Ascending aorta (tissue), 2 donors: ENCODE results near the gene SLC25A21. TPM values are rescaled to one million over a fixed set of nuclear protein-coding genes. Genes with fewer than 3 reads are reported as not detected.

Source experiments
- DNase-seq, 2 donors: peaks; one replicate each; pipeline ENCODE4 v3.0.0-alpha.2; 2019; ENCODE audit warnings: low spot score in 2 of 2
- H3K27ac ChIP-seq, 2 donors: fragments of 200-600 bp; sonication (generic); one replicate each; pipeline ENCODE4 v1.5.1; 2016 to 2017; ENCODE audit warnings: mild to moderate bottlenecking in 1 of 2
- H3K27me3 ChIP-seq: fragments of 200-600 bp; sonication (generic); one replicate; pipeline ENCODE4 v1.5.1; 2017
- H3K36me3 ChIP-seq, 2 donors: fragments of 200-600 bp; sonication (generic); one replicate each; pipeline ENCODE4 v1.5.1; 2016
- H3K4me1 ChIP-seq, 2 donors: fragments of 200-600 bp; sonication (generic); one replicate each; pipeline ENCODE4 v1.5.1; 2016 to 2017; ENCODE audit warnings: mild to moderate bottlenecking in 1 of 2
- H3K4me3 ChIP-seq, 2 donors: fragments of 200-600 bp; sonication (generic); one replicate each; pipeline ENCODE4 v1.5.1; 2016 to 2017; ENCODE audit warnings: mild to moderate bottlenecking in 1 of 2
- H3K9me3 ChIP-seq, 2 donors: fragments of 200-600 bp; sonication (generic); one replicate each; pipeline ENCODE4 v1.5.1; 2016
- intact Hi-C: fragments of 100-400 bp; cut with DNase I; formaldehyde crosslinking; loops from one replicate; pipeline ENCODE4 v1.15.1; 2023
- total RNA-seq: library from RNA; depleted of rRNA; stranded (reverse); fragments of >200 nt; gene quantifications from one replicate; pipeline ENCODE4 v1.1.0, GENCODE V29; 2016
- TF ChIP-seq, protein P1 (sequence below), 3 experiments: fragments of 200-600 bp in 2 of 3; fragments of 450-650 bp in 1 of 3; sonication (generic) in 2 of 3; IDR thresholded peaks; one replicate each; pipeline ENCODE4 v1.5.1; 2016 to 2019; ENCODE audit warnings: antibody characterized with exemption in 3 of 3, mild to moderate bottlenecking in 1 of 3, moderate library complexity in 1 of 3

SLC25A21 gene
- total RNA-seq, 1 donor from 2014 or later: not detected

DNA sequence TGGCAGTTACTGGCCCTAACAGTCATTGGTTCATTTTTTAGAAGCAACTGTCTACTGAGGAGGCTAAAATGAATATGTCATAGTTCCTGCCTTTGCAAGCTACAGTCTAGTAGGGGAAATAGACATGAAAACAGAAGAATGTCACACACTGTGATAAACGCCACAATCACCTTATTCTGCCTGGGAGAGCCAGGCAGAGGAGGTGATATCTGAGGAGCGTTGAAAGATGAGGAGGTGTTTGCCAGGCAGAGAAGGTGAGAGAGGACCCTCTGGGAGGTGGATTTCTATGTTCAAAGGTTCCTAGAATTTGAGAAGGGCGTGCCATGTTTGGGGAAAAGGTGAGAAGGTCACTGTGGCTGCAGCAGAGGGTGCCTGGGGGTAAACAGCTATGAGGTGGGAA is 325.0 kb downstream of the SLC25A21 start:
- intact Hi-C loops: no loop called here
- no peak for DNase-seq
- no peak overlapping the region for H3K4me3 ChIP-seq
- no peaks in the 10 kb centered on the region for H3K4me1 ChIP-seq
- TF ChIP-seq, protein P1, sequence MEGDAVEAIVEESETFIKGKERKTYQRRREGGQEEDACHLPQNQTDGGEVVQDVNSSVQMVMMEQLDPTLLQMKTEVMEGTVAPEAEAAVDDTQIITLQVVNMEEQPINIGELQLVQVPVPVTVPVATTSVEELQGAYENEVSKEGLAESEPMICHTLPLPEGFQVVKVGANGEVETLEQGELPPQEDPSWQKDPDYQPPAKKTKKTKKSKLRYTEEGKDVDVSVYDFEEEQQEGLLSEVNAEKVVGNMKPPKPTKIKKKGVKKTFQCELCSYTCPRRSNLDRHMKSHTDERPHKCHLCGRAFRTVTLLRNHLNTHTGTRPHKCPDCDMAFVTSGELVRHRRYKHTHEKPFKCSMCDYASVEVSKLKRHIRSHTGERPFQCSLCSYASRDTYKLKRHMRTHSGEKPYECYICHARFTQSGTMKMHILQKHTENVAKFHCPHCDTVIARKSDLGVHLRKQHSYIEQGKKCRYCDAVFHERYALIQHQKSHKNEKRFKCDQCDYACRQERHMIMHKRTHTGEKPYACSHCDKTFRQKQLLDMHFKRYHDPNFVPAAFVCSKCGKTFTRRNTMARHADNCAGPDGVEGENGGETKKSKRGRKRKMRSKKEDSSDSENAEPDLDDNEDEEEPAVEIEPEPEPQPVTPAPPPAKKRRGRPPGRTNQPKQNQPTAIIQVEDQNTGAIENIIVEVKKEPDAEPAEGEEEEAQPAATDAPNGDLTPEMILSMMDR (IDR thresholded peaks at IDR 0.05): no peak
- H3K9me3 ChIP-seq: no peaks in the 10 kb centered on the region
- H3K27me3 ChIP-seq: no peaks in the 10 kb centered on the region
- H3K27ac ChIP-seq: no peak overlapping the region
- H3K36me3 ChIP-seq: no peaks in the 10 kb centered on the region

DNA sequence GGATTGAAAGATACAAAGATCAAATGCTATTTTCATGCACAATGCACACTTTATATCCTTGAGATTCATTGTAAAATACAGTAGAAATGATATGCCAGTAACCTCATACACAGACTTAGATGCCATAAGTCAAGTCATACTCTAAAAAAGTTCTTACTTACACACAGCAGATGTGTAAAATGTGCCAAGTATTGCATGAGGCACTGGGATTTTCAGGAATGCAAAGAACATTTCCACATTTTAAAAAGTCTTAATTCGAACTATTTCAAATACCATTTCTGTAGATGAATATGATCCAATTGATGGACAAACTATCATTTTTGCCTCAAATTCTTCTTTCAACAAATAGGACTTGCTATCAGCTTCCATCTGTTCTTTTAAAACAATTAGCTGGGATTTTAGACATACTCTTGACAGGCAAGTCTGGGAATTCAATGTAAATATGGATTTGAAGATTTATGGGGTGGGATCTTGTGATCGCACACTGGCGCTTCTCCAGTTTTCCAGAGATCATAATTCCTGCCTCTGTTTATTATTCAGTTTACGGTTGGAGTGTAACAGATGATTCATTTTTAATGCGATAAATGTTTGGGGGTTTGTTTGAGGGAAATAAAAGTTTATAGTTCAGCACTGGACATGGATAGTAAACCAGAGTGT is 326.9 kb downstream of the SLC25A21 start:
- H3K4me1 ChIP-seq: no peaks in the 10 kb centered on the region
- no peaks in the 10 kb centered on the region for H3K36me3 ChIP-seq
- intact Hi-C loops: no loop called here
- DNase-seq: no peak
- no peak overlapping the region for H3K4me3 ChIP-seq
- TF ChIP-seq, protein P1 (IDR thresholded peaks at IDR 0.05): no peak
- H3K27ac ChIP-seq: no peak overlapping the region
- no peaks in the 10 kb centered on the region for H3K9me3 ChIP-seq
- no peaks in the 10 kb centered on the region for H3K27me3 ChIP-seq

- intact Hi-C loops: no loop called here
- DNase-seq: no peak
- no peaks in the 10 kb centered on the region for H3K4me1 ChIP-seq
- no peaks in the 10 kb centered on the region for H3K36me3 ChIP-seq
- no peak overlapping the region for H3K4me3 ChIP-seq
- H3K27ac ChIP-seq: no peak overlapping the region
- no peaks in the 10 kb centered on the region for H3K9me3 ChIP-seq
- H3K27me3 ChIP-seq: no peaks in the 10 kb centered on the region
- TF ChIP-seq, protein P1 (IDR thresholded peaks at IDR 0.05): no peak
Measured at GRCh38 chr14:36844443-36845195, 327.8 kb downstream of the SLC25A21 start.

DNA sequence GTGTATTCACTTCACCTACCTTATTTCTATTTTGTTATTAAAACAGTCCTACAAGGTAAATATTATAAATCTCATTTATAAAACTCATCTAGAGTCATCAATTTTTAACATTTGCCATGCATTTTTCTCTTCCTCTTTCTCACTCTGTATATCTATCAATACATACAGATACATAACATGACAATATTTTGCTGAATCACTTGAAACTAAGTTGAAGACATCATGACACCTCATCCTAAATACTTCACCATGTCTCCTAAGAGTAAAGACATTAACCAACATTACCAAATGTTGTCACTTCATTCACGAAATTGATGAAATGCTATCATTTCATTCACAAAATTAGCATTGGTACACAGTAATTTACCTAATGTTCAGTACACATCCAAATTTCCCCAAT is 329.0 kb downstream of the SLC25A21 start:
- Histone ChIP-seq H3K9me3 (no peaks in the 10 kb centered on the region), H3K27ac (no peak overlapping the region), H3K4me1 (no peaks in the 10 kb centered on the region), H3K27me3 (no peaks in the 10 kb centered on the region), H3K36me3 (no peaks in the 10 kb centered on the region), H3K4me3 (no peak overlapping the region)
- DNase-seq: no peak
- TF ChIP-seq, protein P1 (IDR thresholded peaks at IDR 0.05): no peak
- intact Hi-C loops: no loop called here

GRCh38 chr14:36835128-36835527 is 337.3 kb downstream of the SLC25A21 start:
- no peak for DNase-seq
- Histone ChIP-seq H3K9me3 (no peaks in the 10 kb centered on the region), H3K27me3 (no peaks in the 10 kb centered on the region)

More at GRCh38 chr14:36835128-36835527, 337.3 kb downstream of the SLC25A21 start:
- Histone ChIP-seq H3K27ac (no peak overlapping the region), H3K36me3 (no peaks in the 10 kb centered on the region), H3K4me3 (no peak overlapping the region), H3K4me1 (no peaks in the 10 kb centered on the region)
- TF ChIP-seq, protein P1 (IDR thresholded peaks at IDR 0.05): no peak
- intact Hi-C loops: no loop called here
